ENCODE data around the gene BTBD17. TPM values are rescaled to one million over a fixed set of nuclear protein-coding genes. Genes with fewer than 3 reads are reported as not detected.

Gene BTBD17
- total RNA-seq, 1 donor from 2014 or later: not detected

- H3K9me3 ChIP-seq (ENCODE audit: insufficient read depth, low read depth, low read length): no peaks in the 10 kb centered on the region
- H3K4me1 ChIP-seq (ENCODE audit: insufficient read depth, low read length): no peaks in the 10 kb centered on the region
- no peak overlapping the region for H3K27ac ChIP-seq (ENCODE audit: low read depth, low read length)
- FAIRE-seq (no peak), DNase-seq (ENCODE audit: low read depth) (no peak)
- peaks cover 51% of the 10 kb centered on the region for H3K27me3 Mint-ChIP-seq (ENCODE audit: low read depth, unreplicated experiment)
- H3K9ac ChIP-seq (ENCODE audit: low read length): no peak overlapping the region
- no peaks in the 10 kb centered on the region for H3K36me3 Mint-ChIP-seq (ENCODE audit: low read depth, unreplicated experiment)
- TF ChIP-seq, protein P1, sequence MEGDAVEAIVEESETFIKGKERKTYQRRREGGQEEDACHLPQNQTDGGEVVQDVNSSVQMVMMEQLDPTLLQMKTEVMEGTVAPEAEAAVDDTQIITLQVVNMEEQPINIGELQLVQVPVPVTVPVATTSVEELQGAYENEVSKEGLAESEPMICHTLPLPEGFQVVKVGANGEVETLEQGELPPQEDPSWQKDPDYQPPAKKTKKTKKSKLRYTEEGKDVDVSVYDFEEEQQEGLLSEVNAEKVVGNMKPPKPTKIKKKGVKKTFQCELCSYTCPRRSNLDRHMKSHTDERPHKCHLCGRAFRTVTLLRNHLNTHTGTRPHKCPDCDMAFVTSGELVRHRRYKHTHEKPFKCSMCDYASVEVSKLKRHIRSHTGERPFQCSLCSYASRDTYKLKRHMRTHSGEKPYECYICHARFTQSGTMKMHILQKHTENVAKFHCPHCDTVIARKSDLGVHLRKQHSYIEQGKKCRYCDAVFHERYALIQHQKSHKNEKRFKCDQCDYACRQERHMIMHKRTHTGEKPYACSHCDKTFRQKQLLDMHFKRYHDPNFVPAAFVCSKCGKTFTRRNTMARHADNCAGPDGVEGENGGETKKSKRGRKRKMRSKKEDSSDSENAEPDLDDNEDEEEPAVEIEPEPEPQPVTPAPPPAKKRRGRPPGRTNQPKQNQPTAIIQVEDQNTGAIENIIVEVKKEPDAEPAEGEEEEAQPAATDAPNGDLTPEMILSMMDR (IDR thresholded peaks at IDR 0.05; ENCODE audit: insufficient read depth, low read depth, low read length): no peak
- no peak for TF ChIP-seq EZH2 (IDR thresholded peaks at IDR 0.05; ENCODE audit: insufficient read depth, low read length)
- H3K4me3 Mint-ChIP-seq (ENCODE audit: unreplicated experiment): no peak overlapping the region
- H3K27me3 ChIP-seq (ENCODE audit: insufficient read depth, low read length): peaks cover 3% of the 10 kb centered on the region
- H3K4me3 ChIP-seq (ENCODE audit: insufficient read depth, low read depth, low read length): no peak overlapping the region
- no peak overlapping the region for H3K4me2 ChIP-seq (ENCODE audit: low read length)
- H3K4me1 Mint-ChIP-seq (ENCODE audit: low read depth, unreplicated experiment): no peaks in the 10 kb centered on the region
- peaks cover 2% of the 10 kb centered on the region for H3K9me3 Mint-ChIP-seq (ENCODE audit: unreplicated experiment)
- H3K36me3 ChIP-seq (ENCODE audit: insufficient read depth, low read length): no peaks in the 10 kb centered on the region
- H2AFZ ChIP-seq (ENCODE audit: low read depth, low read length): no peak overlapping the region
- H4K20me1 ChIP-seq (ENCODE audit: insufficient read depth, low read length): no peaks in the 10 kb centered on the region
- H3K79me2 ChIP-seq (ENCODE audit: insufficient read depth, low read length): no peaks in the 10 kb centered on the region
- H3K27ac Mint-ChIP-seq (ENCODE audit: unreplicated experiment): no peak overlapping the region
Observed at GRCh38 chr17:74374858-74375257, 13.2 kb upstream of the BTBD17 start.

DNA sequence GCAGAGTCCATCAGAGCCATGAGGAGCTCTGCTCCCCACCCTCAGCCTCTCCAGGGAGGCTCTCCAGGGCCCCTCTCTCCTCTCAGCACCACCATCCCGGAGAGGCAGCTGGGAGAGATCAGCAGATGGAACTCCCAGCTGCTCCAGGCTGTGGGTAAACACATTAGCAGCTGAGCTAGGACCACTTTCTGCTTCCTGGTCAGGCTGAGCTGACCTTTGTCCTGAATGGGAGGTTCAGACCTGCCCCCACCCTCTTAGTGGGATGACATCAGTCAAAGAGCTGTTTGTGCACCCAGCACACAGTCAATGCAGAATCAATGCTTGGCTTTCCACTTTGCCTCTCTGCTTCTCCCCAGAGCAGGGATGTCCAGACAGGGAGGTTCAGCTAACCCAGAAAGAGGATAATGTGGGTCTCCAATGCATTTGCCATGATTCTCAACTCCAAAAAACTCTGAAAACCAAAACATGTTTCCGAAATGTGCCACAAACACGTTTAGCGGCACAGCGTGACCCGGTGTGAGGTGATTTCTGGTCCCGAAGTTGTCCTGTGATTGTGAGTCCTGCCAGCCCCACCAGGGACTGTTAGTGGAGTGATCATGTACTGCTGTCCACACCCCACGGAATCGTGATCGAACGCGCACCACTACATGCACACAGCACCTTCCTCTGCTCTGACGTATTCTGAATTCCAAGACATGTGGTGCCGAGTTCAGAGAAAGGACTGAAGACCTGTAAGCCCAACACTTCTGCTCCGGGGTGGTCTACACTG is 12.4 kb upstream of the BTBD17 start:
- DNase-seq (ENCODE audit: low read depth): no peak
- no peak overlapping the region for H3K27ac Mint-ChIP-seq (ENCODE audit: unreplicated experiment)
- H3K36me3 ChIP-seq (ENCODE audit: insufficient read depth, low read length): no peaks in the 10 kb centered on the region
- H3K4me2 ChIP-seq (ENCODE audit: low read length): no peak overlapping the region
- H3K9ac ChIP-seq (ENCODE audit: low read length): no peak overlapping the region
- peaks cover 2% of the 10 kb centered on the region for H3K4me1 Mint-ChIP-seq (ENCODE audit: low read depth, unreplicated experiment)
- H3K27ac ChIP-seq (ENCODE audit: low read depth, low read length): no peak overlapping the region
- no peaks in the 10 kb centered on the region for H3K79me2 ChIP-seq (ENCODE audit: insufficient read depth, low read length)
- H3K9me3 ChIP-seq (ENCODE audit: insufficient read depth, low read depth, low read length): no peaks in the 10 kb centered on the region
- H3K4me3 Mint-ChIP-seq (ENCODE audit: unreplicated experiment): no peak overlapping the region
- H3K27me3 Mint-ChIP-seq (ENCODE audit: low read depth, unreplicated experiment): peaks cover 57% of the 10 kb centered on the region
- H2AFZ ChIP-seq (ENCODE audit: low read depth, low read length): no peak overlapping the region
- peaks cover 2% of the 10 kb centered on the region for H3K9me3 Mint-ChIP-seq (ENCODE audit: unreplicated experiment)
- no peaks in the 10 kb centered on the region for H3K36me3 Mint-ChIP-seq (ENCODE audit: low read depth, unreplicated experiment)
- H3K27me3 ChIP-seq (ENCODE audit: insufficient read depth, low read length): peaks cover 3% of the 10 kb centered on the region
- FAIRE-seq: no peak
- TF ChIP-seq, protein P1 (IDR thresholded peaks at IDR 0.05; ENCODE audit: insufficient read depth, low read depth, low read length): no peak
- no peak for TF ChIP-seq EZH2 (IDR thresholded peaks at IDR 0.05; ENCODE audit: insufficient read depth, low read length)
- no peak overlapping the region for H3K4me3 ChIP-seq (ENCODE audit: insufficient read depth, low read depth, low read length)
- H3K4me1 ChIP-seq (ENCODE audit: insufficient read depth, low read length): no peaks in the 10 kb centered on the region
- H4K20me1 ChIP-seq (ENCODE audit: insufficient read depth, low read length): no peaks in the 10 kb centered on the region

DNA sequence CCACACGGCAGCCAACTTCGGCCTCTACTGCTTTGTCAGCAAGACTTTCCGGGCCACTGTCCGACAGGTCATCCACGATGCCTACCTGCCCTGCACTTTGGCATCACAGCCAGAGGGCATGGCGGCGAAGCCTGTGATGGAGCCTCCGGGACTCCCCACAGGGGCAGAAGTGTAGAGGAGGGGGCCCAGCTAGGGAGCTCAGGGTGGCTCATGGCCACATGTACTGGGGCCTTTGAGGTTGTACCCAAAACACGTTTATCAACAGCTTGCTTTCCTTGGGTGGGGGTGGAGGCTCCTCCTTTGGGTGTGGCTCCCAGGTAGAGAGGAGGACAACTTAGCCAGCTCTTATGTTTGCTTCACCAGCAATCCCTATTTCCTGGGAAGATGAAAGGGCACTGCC is 10.8 kb upstream of the BTBD17 start:
- no peak for FAIRE-seq
- Histone ChIP-seq H2AFZ (ENCODE audit: low read depth, low read length) (no peak overlapping the region), H3K79me2 (ENCODE audit: insufficient read depth, low read length) (no peaks in the 10 kb centered on the region), H3K27me3 (ENCODE audit: insufficient read depth, low read length) (peaks cover 3% of the 10 kb centered on the region), H3K4me3 (ENCODE audit: insufficient read depth, low read depth, low read length) (no peak overlapping the region), H3K9ac (ENCODE audit: low read length) (no peak overlapping the region), H4K20me1 (ENCODE audit: insufficient read depth, low read length) (no peaks in the 10 kb centered on the region), H3K4me1 (ENCODE audit: insufficient read depth, low read length) (no peaks in the 10 kb centered on the region), H3K36me3 (ENCODE audit: insufficient read depth, low read length) (no peaks in the 10 kb centered on the region), H3K4me2 (ENCODE audit: low read length) (no peak overlapping the region), H3K9me3 (ENCODE audit: insufficient read depth, low read depth, low read length) (no peaks in the 10 kb centered on the region), H3K27ac (ENCODE audit: low read depth, low read length) (no peak overlapping the region)
- DNase-seq (ENCODE audit: low read depth): no peak
- H3K36me3 Mint-ChIP-seq (ENCODE audit: low read depth, unreplicated experiment): no peaks in the 10 kb centered on the region
- H3K27me3 Mint-ChIP-seq (ENCODE audit: low read depth, unreplicated experiment): peaks cover 49% of the 10 kb centered on the region
- no peak overlapping the region for H3K4me3 Mint-ChIP-seq (ENCODE audit: unreplicated experiment)
- peaks cover 2% of the 10 kb centered on the region for H3K9me3 Mint-ChIP-seq (ENCODE audit: unreplicated experiment)
- no peak overlapping the region for H3K27ac Mint-ChIP-seq (ENCODE audit: unreplicated experiment)
- TF ChIP-seq EZH2 (IDR thresholded peaks at IDR 0.05; ENCODE audit: insufficient read depth, low read length): no peak
- TF ChIP-seq, protein P1 (IDR thresholded peaks at IDR 0.05; ENCODE audit: insufficient read depth, low read depth, low read length): no peak
- peaks cover 4% of the 10 kb centered on the region for H3K4me1 Mint-ChIP-seq (ENCODE audit: low read depth, unreplicated experiment)
